ENCODE data around the gene MOBP.

MOBP gene

DNA sequence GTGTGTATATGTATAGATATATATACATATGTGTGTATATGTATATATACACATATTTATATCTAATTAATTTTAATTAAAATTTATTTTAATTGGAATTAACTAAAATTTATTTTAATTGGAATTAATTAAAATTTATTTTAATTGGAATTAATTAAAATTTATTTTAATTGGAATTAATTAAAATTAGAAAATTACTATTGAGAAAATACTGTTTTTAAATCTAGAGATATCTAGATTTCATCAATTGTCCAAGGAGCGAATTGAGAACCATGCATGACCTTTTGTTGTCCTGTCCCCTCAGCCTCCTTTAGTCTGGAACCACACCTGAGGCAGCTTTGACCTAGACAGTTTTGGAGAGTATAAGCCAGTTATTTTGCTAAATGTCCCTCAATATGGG lies 1.8 kb downstream of the MOBP start:
- H3K27ac ChIP-seq (ENCODE audit: extremely low read depth, low read depth, low read length) = no peak overlapping the region
- H3K36me3 ChIP-seq (ENCODE audit: control insufficient read depth in 2 of 2, insufficient read depth in 1 of 2, low read length in 2 of 2) = no peaks in the 10 kb centered on the region
- H3K9me3 ChIP-seq (ENCODE audit: control insufficient read depth, insufficient read depth, low read depth, low read length) = no peaks in the 10 kb centered on the region
- TF ChIP-seq, protein P1, sequence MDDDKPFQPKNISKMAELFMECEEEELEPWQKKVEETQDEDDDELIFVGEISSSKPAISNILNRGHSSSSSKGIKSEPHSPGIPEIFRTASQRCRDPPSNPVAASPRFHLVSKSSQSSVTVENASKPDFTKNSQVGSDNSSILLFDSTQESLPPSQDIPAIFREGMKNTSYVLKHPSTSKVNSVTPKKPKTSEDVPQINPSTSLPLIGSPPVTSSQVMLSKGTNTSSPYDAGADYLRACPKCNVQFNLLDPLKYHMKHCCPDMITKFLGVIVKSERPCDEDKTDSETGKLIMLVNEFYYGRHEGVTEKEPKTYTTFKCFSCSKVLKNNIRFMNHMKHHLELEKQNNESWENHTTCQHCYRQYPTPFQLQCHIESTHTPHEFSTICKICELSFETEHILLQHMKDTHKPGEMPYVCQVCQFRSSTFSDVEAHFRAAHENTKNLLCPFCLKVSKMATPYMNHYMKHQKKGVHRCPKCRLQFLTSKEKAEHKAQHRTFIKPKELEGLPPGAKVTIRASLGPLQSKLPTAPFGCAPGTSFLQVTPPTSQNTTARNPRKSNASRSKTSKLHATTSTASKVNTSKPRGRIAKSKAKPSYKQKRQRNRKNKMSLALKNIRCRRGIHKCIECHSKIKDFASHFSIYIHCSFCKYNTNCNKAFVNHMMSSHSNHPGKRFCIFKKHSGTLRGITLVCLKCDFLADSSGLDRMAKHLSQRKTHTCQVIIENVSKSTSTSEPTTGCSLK (tag by site-specific recombination; IDR thresholded peaks at IDR 0.05) = no peak
- TF ChIP-seq, protein P2, sequence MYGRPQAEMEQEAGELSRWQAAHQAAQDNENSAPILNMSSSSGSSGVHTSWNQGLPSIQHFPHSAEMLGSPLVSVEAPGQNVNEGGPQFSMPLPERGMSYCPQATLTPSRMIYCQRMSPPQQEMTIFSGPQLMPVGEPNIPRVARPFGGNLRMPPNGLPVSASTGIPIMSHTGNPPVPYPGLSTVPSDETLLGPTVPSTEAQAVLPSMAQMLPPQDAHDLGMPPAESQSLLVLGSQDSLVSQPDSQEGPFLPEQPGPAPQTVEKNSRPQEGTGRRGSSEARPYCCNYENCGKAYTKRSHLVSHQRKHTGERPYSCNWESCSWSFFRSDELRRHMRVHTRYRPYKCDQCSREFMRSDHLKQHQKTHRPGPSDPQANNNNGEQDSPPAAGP (tag by site-specific recombination; IDR thresholded peaks at IDR 0.05) = no peak
- TF ChIP-seq ZNF514 (tag by site-specific recombination; IDR thresholded peaks at IDR 0.05) (no peak), ZNF132 (tag by site-specific recombination; IDR thresholded peaks at IDR 0.05; ENCODE audit: borderline replicate concordance) (no peak), ZFHX2 (tag by site-specific recombination; conservative IDR thresholded peaks at IDR 0.05) (no peak), ZNF654 (tag by site-specific recombination; IDR thresholded peaks at IDR 0.05; ENCODE audit: low read depth) (no peak)
- H3K4me1 ChIP-seq (ENCODE audit: control insufficient read depth, insufficient read depth, low read length) = no peaks in the 10 kb centered on the region
- ChIA-PET POLR2A (no interaction called here), CTCF (no interaction called here)
- H3K4me3 ChIP-seq (ENCODE audit: low read depth, low read length) = no peak overlapping the region

DNA sequence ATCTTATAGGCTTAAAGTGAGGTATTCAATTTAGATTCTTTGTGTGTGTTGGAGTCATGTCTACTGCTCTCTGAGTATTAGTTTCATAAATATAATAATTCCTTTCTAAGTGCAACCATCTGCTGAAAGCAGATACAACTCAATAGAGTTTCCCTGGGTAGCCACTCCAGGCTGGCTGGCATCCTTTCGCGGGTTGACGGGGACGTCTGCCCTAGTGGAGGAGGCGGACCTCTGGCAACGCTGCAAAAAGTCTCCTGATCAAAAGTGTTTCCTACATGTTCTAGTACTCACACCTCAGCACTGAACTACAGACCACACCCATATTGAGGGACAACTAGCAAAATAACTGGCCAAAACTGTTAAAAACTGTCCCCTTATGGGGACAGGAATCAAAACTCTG lies 2.5 kb downstream of the MOBP start:
- H3K9me3 ChIP-seq (ENCODE audit: control insufficient read depth, insufficient read depth, low read depth, low read length) = no peaks in the 10 kb centered on the region
- no peaks in the 10 kb centered on the region for H3K4me1 ChIP-seq (ENCODE audit: control insufficient read depth, insufficient read depth, low read length)
- H3K4me3 ChIP-seq (ENCODE audit: low read depth, low read length) = no peak overlapping the region
- ChIA-PET CTCF (no interaction called here), POLR2A (no interaction called here)
- TF ChIP-seq ZNF202 (tag by site-specific recombination; IDR thresholded peaks at IDR 0.05; ENCODE audit: borderline replicate concordance) = no peak
- TF ChIP-seq OVOL3 (tag by site-specific recombination; IDR thresholded peaks at IDR 0.05) = no peak
- TF ChIP-seq ZNF654 (tag by site-specific recombination; IDR thresholded peaks at IDR 0.05; ENCODE audit: low read depth) = no peak
- TF ChIP-seq ZNF37A (tag by site-specific recombination; IDR thresholded peaks at IDR 0.05) = no peak
- TF ChIP-seq ZNF221 (tag by site-specific recombination; IDR thresholded peaks at IDR 0.05; ENCODE audit: borderline replicate concordance) = no peak
- TF ChIP-seq ZNF555 (tag by site-specific recombination; conservative IDR thresholded peaks at IDR 0.05) = no peak
- no peak for TF ChIP-seq ZNF302 (tag by site-specific recombination; IDR thresholded peaks at IDR 0.05; ENCODE audit: low read depth)
- no peak for TF ChIP-seq ZNF133 (tag by site-specific recombination; IDR thresholded peaks at IDR 0.05)
- no peak for TF ChIP-seq ZSCAN16 (tag by site-specific recombination; IDR thresholded peaks at IDR 0.05)
- no peak for TF ChIP-seq ZNF354C (tag by site-specific recombination; IDR thresholded peaks at IDR 0.05; ENCODE audit: borderline replicate concordance, low read depth)
- no peak for TF ChIP-seq ZNF48 (tag by site-specific recombination; IDR thresholded peaks at IDR 0.05)
- TF ChIP-seq SP2 (tag by site-specific recombination; IDR thresholded peaks at IDR 0.05) = no peak
- no peak for TF ChIP-seq ZEB2 (tag by site-specific recombination; IDR thresholded peaks at IDR 0.05)
- TF ChIP-seq, protein P3, sequence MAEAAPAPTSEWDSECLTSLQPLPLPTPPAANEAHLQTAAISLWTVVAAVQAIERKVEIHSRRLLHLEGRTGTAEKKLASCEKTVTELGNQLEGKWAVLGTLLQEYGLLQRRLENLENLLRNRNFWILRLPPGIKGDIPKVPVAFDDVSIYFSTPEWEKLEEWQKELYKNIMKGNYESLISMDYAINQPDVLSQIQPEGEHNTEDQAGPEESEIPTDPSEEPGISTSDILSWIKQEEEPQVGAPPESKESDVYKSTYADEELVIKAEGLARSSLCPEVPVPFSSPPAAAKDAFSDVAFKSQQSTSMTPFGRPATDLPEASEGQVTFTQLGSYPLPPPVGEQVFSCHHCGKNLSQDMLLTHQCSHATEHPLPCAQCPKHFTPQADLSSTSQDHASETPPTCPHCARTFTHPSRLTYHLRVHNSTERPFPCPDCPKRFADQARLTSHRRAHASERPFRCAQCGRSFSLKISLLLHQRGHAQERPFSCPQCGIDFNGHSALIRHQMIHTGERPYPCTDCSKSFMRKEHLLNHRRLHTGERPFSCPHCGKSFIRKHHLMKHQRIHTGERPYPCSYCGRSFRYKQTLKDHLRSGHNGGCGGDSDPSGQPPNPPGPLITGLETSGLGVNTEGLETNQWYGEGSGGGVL (tag by site-specific recombination; IDR thresholded peaks at IDR 0.05) = no peak
- TF ChIP-seq, protein P4, sequence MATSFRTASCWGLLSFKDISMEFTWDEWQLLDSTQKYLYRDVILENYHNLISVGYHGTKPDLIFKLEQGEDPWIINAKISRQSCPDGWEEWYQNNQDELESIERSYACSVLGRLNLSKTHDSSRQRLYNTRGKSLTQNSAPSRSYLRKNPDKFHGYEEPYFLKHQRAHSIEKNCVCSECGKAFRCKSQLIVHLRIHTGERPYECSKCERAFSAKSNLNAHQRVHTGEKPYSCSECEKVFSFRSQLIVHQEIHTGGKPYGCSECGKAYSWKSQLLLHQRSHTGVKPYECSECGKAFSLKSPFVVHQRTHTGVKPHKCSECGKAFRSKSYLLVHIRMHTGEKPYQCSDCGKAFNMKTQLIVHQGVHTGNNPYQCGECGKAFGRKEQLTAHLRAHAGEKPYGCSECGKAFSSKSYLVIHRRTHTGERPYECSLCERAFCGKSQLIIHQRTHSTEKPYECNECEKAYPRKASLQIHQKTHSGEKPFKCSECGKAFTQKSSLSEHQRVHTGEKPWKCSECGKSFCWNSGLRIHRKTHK (tag by site-specific recombination; IDR thresholded peaks at IDR 0.05) = no peak
- no peak for TF ChIP-seq ZNF211 (tag by site-specific recombination; IDR thresholded peaks at IDR 0.05; ENCODE audit: low read depth)
- TF ChIP-seq, protein P5, sequence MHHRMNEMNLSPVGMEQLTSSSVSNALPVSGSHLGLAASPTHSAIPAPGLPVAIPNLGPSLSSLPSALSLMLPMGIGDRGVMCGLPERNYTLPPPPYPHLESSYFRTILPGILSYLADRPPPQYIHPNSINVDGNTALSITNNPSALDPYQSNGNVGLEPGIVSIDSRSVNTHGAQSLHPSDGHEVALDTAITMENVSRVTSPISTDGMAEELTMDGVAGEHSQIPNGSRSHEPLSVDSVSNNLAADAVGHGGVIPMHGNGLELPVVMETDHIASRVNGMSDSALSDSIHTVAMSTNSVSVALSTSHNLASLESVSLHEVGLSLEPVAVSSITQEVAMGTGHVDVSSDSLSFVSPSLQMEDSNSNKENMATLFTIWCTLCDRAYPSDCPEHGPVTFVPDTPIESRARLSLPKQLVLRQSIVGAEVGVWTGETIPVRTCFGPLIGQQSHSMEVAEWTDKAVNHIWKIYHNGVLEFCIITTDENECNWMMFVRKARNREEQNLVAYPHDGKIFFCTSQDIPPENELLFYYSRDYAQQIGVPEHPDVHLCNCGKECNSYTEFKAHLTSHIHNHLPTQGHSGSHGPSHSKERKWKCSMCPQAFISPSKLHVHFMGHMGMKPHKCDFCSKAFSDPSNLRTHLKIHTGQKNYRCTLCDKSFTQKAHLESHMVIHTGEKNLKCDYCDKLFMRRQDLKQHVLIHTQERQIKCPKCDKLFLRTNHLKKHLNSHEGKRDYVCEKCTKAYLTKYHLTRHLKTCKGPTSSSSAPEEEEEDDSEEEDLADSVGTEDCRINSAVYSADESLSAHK (tag by site-specific recombination; IDR thresholded peaks at IDR 0.05) = no peak
- TF ChIP-seq BCL11B (tag by site-specific recombination; IDR thresholded peaks at IDR 0.05; ENCODE audit: low read depth) = no peak
- TF ChIP-seq MZF1 (tag by site-specific recombination; IDR thresholded peaks at IDR 0.05; ENCODE audit: borderline replicate concordance) = no peak
- H3K36me3 ChIP-seq (ENCODE audit: control insufficient read depth in 2 of 2, insufficient read depth in 1 of 2, low read length in 2 of 2) = no peaks in the 10 kb centered on the region
- no peak overlapping the region for H3K27ac ChIP-seq (ENCODE audit: extremely low read depth, low read depth, low read length)

All from HEK293 (cell line).